ENCODE results near the gene KIF13A. TPM values are rescaled to one million over a fixed set of nuclear protein-coding genes. Genes with fewer than 3 reads are reported as not detected.
A peak's percentile ranks its signal among the peaks of the same experiment; 100 is the strongest.

KIF13A gene
- total RNA-seq, 1 donor: 86.8 TPM

- DNase-seq (ENCODE audit: low read depth): peak; percentile 28
- H3K4me3 ChIP-seq (ENCODE audit: low read depth, low read length): no peak overlapping the region
- no peak for TF ChIP-seq CTCF (IDR thresholded peaks at IDR 0.05; ENCODE audit: insufficient read depth, low read length)
Observed at GRCh38 chr6:17710331-17710730, 277.1 kb downstream of the KIF13A start.

GRCh38 chr6:17709476-17709875 is 278.0 kb downstream of the KIF13A start:
- no peak overlapping the region for H3K4me3 ChIP-seq (ENCODE audit: low read depth, low read length)
- DNase-seq (ENCODE audit: low read depth): peak; percentile 27
- no peak for TF ChIP-seq CTCF (IDR thresholded peaks at IDR 0.05; ENCODE audit: insufficient read depth, low read length)

Small RNA genes lying within 50 kb of the gene (small RNA-seq; reads per million reads assigned to genes)
- not detected for gene RF00019
- 1.7 reads per million, percentile 61 among the genes with 10 or more reads in this experiment for gene RNA5SP204

Other genes starting within 250 kb of the KIF13A start
- 2.1 and 3.0 TPM in 2 replicates for gene NHLRC1, start 135.0 kb upstream of the KIF13A start, total RNA-seq (ENCODE audit: low replicate concordance)
- gene TPMT, start 167.4 kb upstream of the KIF13A start, total RNA-seq (ENCODE audit: low replicate concordance): 5.2 and 22.4 TPM in 2 replicates
- gene KDM1B, start 167.8 kb upstream of the KIF13A start, total RNA-seq (ENCODE audit: low replicate concordance): 8.8 and 25.4 TPM in 2 replicates